Tibial artery (tissue), 4 donors: Measurements from ENCODE around the gene C13orf42.

Experiments
- DNase-seq, 2 donors: peaks; one replicate each; pipeline ENCODE4 v3.0.0-alpha.2; 2019
- H3K27ac ChIP-seq, 2 donors: fragments of 200-600 bp; sonication (generic) in 1 of 2; 1 replicate in 1 of 2; 2 replicates in 1 of 2; pipeline ENCODE4 v1.5.1; 2018 to 2019; ENCODE audit warnings: mild to moderate bottlenecking in 1 of 2
- H3K27me3 ChIP-seq, 2 donors: fragments of 200-600 bp; sonication (generic) in 1 of 2; one replicate each; pipeline versions ENCODE4 v1.5.1 to v1.6.0; 2016 to 2019
- H3K36me3 ChIP-seq, 3 donors: fragments of 200-600 bp; sonication (generic) in 2 of 3; one replicate each; pipeline ENCODE4 v1.5.1; 2016 to 2019; ENCODE audit warnings: mild to moderate bottlenecking in 2 of 3
- H3K4me1 ChIP-seq, 4 donors: fragments of 200-600 bp; sonication (generic) in 2 of 4; 1 replicate in 3 of 4; 2 replicates in 1 of 4; pipeline ENCODE4 v1.5.1; 2016 to 2019
- H3K4me3 ChIP-seq, 2 donors: fragments of 200-600 bp; sonication (generic) in 1 of 2; 1 replicate in 1 of 2; 2 replicates in 1 of 2; pipeline ENCODE4 v1.5.1; 2018 to 2019; ENCODE audit warnings: mild to moderate bottlenecking in 2 of 2
- H3K9me3 ChIP-seq, 3 donors: fragments of 200-600 bp; sonication (generic) in 1 of 3; one replicate each; pipeline ENCODE4 v1.5.1; 2016 to 2019
- intact Hi-C: fragments of 100-400 bp; cut with DNase I; formaldehyde crosslinking; loops from one replicate; pipeline ENCODE4 v1.15.0; 2023; ENCODE audit warnings: low total_unique reads
- TF ChIP-seq, protein P1 (sequence below), 2 experiments: fragments of 200-600 bp in 1 of 2; fragments of 450-650 bp in 1 of 2; IDR thresholded peaks; one replicate each; pipeline ENCODE4 v1.5.1; 2017 to 2019; ENCODE audit warnings: antibody characterized with exemption in 2 of 2, mild to moderate bottlenecking in 1 of 2, moderate library complexity in 1 of 2

C13orf42 gene

DNA sequence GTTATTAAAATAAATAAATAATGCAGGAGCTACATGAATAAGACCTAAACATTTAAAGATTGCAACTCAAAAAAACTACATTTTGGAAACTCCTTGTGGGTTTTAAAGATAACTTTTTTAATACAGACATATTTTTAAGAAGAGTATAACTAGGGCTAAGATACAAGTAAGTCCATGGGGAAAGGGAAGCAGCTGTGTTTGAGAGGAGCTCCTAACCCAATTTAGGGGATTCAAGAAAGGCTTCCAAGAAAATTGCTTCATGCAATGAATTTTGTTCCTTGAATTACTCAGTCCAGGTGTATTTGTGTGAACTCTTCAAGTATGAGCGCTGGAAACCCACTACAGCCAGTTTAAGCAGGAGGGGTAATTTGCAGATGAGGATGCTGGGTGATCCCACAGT, 44.1 kb upstream of the C13orf42 start:
- no peaks in the 10 kb centered on the region for H3K36me3 ChIP-seq
- H3K4me1 ChIP-seq: no peaks in the 10 kb centered on the region
- no peak overlapping the region for H3K4me3 ChIP-seq
- DNase-seq: no peak
- peaks cover 0 to 11% of the 10 kb centered on the region in 2 donors for H3K27me3 ChIP-seq
- H3K27ac ChIP-seq: no peak overlapping the region
- TF ChIP-seq, protein P1, sequence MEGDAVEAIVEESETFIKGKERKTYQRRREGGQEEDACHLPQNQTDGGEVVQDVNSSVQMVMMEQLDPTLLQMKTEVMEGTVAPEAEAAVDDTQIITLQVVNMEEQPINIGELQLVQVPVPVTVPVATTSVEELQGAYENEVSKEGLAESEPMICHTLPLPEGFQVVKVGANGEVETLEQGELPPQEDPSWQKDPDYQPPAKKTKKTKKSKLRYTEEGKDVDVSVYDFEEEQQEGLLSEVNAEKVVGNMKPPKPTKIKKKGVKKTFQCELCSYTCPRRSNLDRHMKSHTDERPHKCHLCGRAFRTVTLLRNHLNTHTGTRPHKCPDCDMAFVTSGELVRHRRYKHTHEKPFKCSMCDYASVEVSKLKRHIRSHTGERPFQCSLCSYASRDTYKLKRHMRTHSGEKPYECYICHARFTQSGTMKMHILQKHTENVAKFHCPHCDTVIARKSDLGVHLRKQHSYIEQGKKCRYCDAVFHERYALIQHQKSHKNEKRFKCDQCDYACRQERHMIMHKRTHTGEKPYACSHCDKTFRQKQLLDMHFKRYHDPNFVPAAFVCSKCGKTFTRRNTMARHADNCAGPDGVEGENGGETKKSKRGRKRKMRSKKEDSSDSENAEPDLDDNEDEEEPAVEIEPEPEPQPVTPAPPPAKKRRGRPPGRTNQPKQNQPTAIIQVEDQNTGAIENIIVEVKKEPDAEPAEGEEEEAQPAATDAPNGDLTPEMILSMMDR (IDR thresholded peaks at IDR 0.05): no peak
- intact Hi-C loops: no loop called here
- H3K9me3 ChIP-seq: no peaks in the 10 kb centered on the region

DNA sequence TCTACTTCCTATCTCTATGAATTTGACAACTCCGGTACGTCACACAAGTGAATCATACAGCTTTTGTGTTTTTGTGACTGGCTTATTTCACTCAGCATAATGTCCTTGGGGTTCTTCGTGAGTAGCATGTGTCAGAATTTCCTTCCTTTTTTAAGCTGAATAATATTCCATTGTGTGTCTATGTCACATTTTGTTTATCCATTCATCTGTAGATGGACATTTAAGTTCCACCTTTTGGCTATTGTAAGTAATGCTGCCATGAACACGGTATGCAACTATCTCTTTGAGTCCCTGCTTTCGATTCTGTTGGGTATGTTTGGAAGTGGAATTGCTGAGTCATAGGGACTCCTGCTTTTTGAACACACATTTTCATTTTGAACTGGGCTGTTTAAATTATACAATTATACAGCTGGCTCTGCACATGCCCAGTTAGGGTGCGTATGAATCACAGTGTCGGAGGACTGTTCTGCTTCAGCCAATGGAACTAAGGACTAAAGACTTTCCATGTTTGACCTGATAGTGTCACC, 43.0 kb upstream of the C13orf42 start:
- H3K36me3 ChIP-seq: no peaks in the 10 kb centered on the region
- intact Hi-C loops: no loop called here
- peaks cover 0 to 11% of the 10 kb centered on the region in 2 donors for H3K27me3 ChIP-seq
- DNase-seq: no peak
- H3K9me3 ChIP-seq: no peaks in the 10 kb centered on the region
- H3K4me1 ChIP-seq: no peaks in the 10 kb centered on the region
- no peak overlapping the region for H3K27ac ChIP-seq
- TF ChIP-seq, protein P1 (IDR thresholded peaks at IDR 0.05): no peak
- no peak overlapping the region for H3K4me3 ChIP-seq

DNA sequence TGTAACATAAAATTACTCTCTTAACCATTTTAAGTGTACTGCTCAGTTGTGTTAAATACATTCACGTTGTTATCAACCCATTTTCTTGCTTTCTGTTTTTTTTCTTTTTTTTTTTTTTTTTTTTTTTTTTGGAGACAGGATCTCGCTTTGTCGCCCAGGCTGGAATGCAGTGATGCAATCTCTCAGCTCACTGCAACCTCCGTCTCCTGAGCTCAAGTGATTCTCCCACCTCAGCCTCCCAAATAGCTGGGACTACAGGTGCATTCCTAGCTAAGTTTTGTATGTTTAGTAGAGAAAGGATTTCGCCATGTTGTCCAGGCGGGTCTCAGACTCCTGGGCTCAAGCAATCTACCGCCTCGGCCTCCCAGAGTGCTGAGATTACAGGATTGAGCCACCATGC, 42.5 kb upstream of the C13orf42 start:
- no peaks in the 10 kb centered on the region for H3K4me1 ChIP-seq
- no peak overlapping the region for H3K4me3 ChIP-seq
- H3K9me3 ChIP-seq: no peaks in the 10 kb centered on the region
- intact Hi-C loops: no loop called here
- H3K27ac ChIP-seq: no peak overlapping the region
- H3K27me3 ChIP-seq: peaks cover 0 to 11% of the 10 kb centered on the region in 2 donors
- TF ChIP-seq, protein P1 (IDR thresholded peaks at IDR 0.05): no peak
- no peak for DNase-seq
- H3K36me3 ChIP-seq: no peaks in the 10 kb centered on the region

DNA sequence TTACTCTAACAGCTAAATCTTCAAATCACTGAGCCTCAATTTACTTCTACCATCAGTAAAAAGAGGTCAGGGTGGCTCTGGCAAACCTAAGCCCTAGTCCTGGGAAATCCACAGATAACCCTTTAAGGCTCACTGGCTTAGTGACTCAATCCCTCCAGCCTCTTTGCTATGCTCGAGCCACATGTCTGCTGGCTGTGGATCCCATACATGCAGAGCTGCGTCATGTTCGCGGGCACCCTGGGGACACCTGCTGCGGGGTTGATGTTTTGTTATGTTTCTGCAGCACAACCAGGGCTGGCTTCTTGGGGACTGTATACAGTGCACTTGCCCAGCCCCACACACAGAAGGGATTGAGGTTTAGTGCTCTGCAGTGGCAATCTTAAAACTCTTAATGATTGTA, 41.6 kb upstream of the C13orf42 start:
- intact Hi-C loops: no loop called here
- Histone ChIP-seq H3K27ac (no peak overlapping the region), H3K36me3 (no peaks in the 10 kb centered on the region), H3K4me3 (no peak overlapping the region), H3K27me3 (peaks cover 0 to 14% of the 10 kb centered on the region in 2 donors), H3K9me3 (no peaks in the 10 kb centered on the region), H3K4me1 (no peaks in the 10 kb centered on the region)
- TF ChIP-seq, protein P1 (IDR thresholded peaks at IDR 0.05): no peak
- no peak for DNase-seq

DNA sequence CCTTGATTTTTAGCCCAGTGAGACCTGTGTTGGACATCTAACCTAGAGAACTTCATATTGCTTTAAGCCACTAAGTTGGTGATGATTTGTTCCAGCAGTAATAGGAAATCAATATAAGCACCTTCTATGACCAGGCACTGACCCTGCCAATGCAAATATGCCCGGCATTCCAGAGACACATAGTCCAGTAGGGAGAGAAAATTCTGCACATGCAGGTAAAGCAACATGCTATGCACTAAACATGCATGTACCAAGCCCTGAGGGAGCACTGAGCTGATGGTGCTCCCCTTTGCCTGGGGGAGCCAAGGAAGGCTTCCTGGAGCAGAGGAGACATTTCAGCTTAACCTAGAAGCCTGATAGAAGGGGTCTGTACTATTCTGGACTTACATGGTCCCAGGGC, 40.4 kb upstream of the C13orf42 start:
- no peak for DNase-seq
- no peaks in the 10 kb centered on the region for H3K9me3 ChIP-seq
- H3K4me3 ChIP-seq: no peak overlapping the region
- intact Hi-C loops: no loop called here
- peaks cover 0 to 14% of the 10 kb centered on the region in 2 donors for H3K27me3 ChIP-seq
- H3K36me3 ChIP-seq: no peaks in the 10 kb centered on the region
- H3K4me1 ChIP-seq: no peaks in the 10 kb centered on the region
- H3K27ac ChIP-seq: no peak overlapping the region
- TF ChIP-seq, protein P1 (IDR thresholded peaks at IDR 0.05): no peak
